Measurements from ENCODE around the gene DCPS.

GRCh38 chr11:126366064-126366822, 62.4 kb downstream of the DCPS start:
- TF ChIP-seq CTCF (IDR thresholded peaks at IDR 0.05): no peak
- TF ChIP-seq POLR2A (IDR thresholded peaks at IDR 0.05): no peak
